ENCODE results near the gene MEF2B. TPM values are rescaled to one million over a fixed set of nuclear protein-coding genes. Genes with fewer than 3 reads are reported as not detected.

The MEF2B gene
- total and polyA plus RNA-seq, 2 donors (not counting 3 experiments of a cell fraction or from before 2014, with no cell fraction given): 0.52 to 1.2 TPM

DNA sequence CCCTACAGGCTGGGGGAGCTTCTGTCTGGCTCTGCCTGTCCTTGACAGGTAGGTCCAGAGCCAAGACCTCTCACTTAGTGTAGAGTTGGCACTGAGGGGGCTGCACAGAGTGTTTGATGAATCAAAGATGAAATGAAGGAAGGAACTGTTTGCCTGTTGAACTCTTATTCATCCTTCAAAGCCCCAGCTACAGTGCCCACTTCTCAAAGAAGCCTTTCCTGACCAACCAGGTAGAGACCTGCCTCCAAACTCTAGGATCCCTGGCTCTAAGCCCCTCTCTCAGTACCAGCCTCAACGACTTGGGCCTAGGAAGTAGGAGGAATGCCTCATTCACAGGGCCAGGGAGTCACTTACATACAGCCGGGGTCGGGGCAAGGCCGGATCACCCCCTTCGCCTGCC lies 22.7 kb downstream of the MEF2B start:
- no peak overlapping the region for H3K4me2 ChIP-seq (ENCODE audit: insufficient read depth, low read length)
- POLR2A ChIA-PET: no interaction called here
- intact Hi-C loops (cut with micrococcal nuclease): no loop called here

DNA sequence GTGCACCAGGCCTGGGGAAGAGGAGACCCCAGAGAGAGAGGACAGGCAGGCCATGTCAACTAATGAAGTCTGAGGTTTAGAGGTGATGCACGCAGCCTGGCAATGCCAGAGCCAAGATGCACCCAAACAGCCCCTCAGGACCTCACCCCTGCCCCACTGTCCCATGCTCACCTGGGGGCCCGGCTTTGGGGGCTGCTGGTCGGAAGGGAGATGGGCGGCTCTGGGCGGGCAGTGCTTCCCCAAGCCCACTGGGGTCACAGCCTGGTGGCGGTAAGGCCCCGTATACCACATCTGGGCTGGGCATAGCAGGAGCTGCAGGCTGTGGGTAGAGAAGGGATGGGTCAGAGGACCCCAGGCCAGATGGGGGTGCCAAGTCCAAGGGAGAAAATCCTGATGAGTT lies 23.2 kb downstream of the MEF2B start:
- Histone ChIP-seq H3K9me3 (replicated peaks; ENCODE audit: control insufficient read depth, insufficient read depth, low read length) (no peaks in the 10 kb centered on the region), H4K20me1 (replicated peaks; ENCODE audit: control insufficient read depth, extremely low read depth, insufficient read depth, low read length) (no peaks in the 10 kb centered on the region), H3K79me2 (ENCODE audit: control insufficient read depth, insufficient read depth, low read length) (no peaks in the 10 kb centered on the region), H3K4me2 (ENCODE audit: insufficient read depth, low read length) (no peak overlapping the region), H3K4me3 (replicated peaks in 1 of 3; ENCODE audit: insufficient read depth in 1 of 3, low read depth in 1 of 3, low read length in 3 of 3) (no peak overlapping the region), H3K9ac (replicated peaks; ENCODE audit: extremely low read depth, insufficient read depth, low read length) (no peak overlapping the region), H3K27me3 (ENCODE audit: control insufficient read depth in 2 of 2, insufficient read depth in 2 of 2, low read length in 2 of 2) (no peaks in the 10 kb centered on the region), H3K36me3 (ENCODE audit: control insufficient read depth in 2 of 2, extremely low read depth in 1 of 2, insufficient read depth in 2 of 2, low read length in 2 of 2) (no peaks in the 10 kb centered on the region), H3K9me1 (replicated peaks; ENCODE audit: control insufficient read depth, extremely low read depth, insufficient read depth, low read length) (no peaks in the 10 kb centered on the region), H3K27ac (ENCODE audit: insufficient read depth, low read depth, low read length) (no peak overlapping the region), H2AFZ (ENCODE audit: low read depth, low read length) (no peak overlapping the region), H3K4me1 (ENCODE audit: control insufficient read depth, extremely low read depth, insufficient read depth, low read length) (no peaks in the 10 kb centered on the region)
- CTCF ChIA-PET: interaction anchor here (1.4 to 3.9 kb wide), 6 partner anchors 9 to 196 kb away, joined by 4 to 23 read pairs (median 12); partner anchors contain the start of gene MEF2B
- BruUV-seq (replicated peaks): no TSS peak
- no peak for FAIRE-seq
- intact Hi-C loops (cut with micrococcal nuclease) (loop anchor here (1.0 kb wide), 3 partner anchors 28 to 343 kb away; no protein-coding TSS in a partner anchor), dilution Hi-C loops (cut with MboI; ENCODE audit: extremely low pct_ligation_motif_present, low sequenced_read_pairs) (no loop called here)
- POLR2A ChIA-PET: no interaction called here
- TF ChIP-seq GATA2 (IDR thresholded peaks at IDR 0.05; ENCODE audit: insufficient read depth, insufficient read length, low read depth, low read length): no peak
- no peak for TF ChIP-seq EZH2 (IDR thresholded peaks at IDR 0.05; ENCODE audit: borderline replicate concordance, low read depth, low read length, severe bottlenecking)
- TF ChIP-seq, protein P1, sequence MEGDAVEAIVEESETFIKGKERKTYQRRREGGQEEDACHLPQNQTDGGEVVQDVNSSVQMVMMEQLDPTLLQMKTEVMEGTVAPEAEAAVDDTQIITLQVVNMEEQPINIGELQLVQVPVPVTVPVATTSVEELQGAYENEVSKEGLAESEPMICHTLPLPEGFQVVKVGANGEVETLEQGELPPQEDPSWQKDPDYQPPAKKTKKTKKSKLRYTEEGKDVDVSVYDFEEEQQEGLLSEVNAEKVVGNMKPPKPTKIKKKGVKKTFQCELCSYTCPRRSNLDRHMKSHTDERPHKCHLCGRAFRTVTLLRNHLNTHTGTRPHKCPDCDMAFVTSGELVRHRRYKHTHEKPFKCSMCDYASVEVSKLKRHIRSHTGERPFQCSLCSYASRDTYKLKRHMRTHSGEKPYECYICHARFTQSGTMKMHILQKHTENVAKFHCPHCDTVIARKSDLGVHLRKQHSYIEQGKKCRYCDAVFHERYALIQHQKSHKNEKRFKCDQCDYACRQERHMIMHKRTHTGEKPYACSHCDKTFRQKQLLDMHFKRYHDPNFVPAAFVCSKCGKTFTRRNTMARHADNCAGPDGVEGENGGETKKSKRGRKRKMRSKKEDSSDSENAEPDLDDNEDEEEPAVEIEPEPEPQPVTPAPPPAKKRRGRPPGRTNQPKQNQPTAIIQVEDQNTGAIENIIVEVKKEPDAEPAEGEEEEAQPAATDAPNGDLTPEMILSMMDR (IDR thresholded peaks at IDR 0.05; ENCODE audit: extremely low read depth in 1 of 2, insufficient read depth in 1 of 2, low read depth in 1 of 2, low read length in 2 of 2): no peak
- TF ChIP-seq, protein P2, sequence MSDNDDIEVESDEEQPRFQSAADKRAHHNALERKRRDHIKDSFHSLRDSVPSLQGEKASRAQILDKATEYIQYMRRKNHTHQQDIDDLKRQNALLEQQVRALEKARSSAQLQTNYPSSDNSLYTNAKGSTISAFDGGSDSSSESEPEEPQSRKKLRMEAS (IDR thresholded peaks at IDR 0.05; ENCODE audit: insufficient read depth, insufficient read length): no peak
- no peak for TF ChIP-seq POLR2A (IDR thresholded peaks at IDR 0.05; ENCODE audit: low read depth, low read length)
- no peak for DNase-seq (ENCODE audit: low read depth, low spot score)

More for the DNA sequence above, 22.7 kb downstream of the MEF2B start:
- H3K27ac ChIP-seq (ENCODE audit: insufficient read depth, low read depth, low read length): no peak overlapping the region
- no TSS peak for BruUV-seq (replicated peaks)
- H2AFZ ChIP-seq (ENCODE audit: low read depth, low read length): no peak overlapping the region
- DNase-seq (ENCODE audit: low read depth, low spot score) (no peak), FAIRE-seq (no peak)
- no peak overlapping the region for H3K9ac ChIP-seq (replicated peaks; ENCODE audit: extremely low read depth, insufficient read depth, low read length)
- no peaks in the 10 kb centered on the region for H3K79me2 ChIP-seq (ENCODE audit: control insufficient read depth, insufficient read depth, low read length)
- H3K27me3 ChIP-seq (ENCODE audit: control insufficient read depth in 2 of 2, insufficient read depth in 2 of 2, low read length in 2 of 2): no peaks in the 10 kb centered on the region
- H3K4me3 ChIP-seq (replicated peaks in 1 of 3; ENCODE audit: insufficient read depth in 1 of 3, low read depth in 1 of 3, low read length in 3 of 3): no peak overlapping the region
- H4K20me1 ChIP-seq (replicated peaks; ENCODE audit: control insufficient read depth, extremely low read depth, insufficient read depth, low read length): no peaks in the 10 kb centered on the region
- no peaks in the 10 kb centered on the region for H3K4me1 ChIP-seq (ENCODE audit: control insufficient read depth, extremely low read depth, insufficient read depth, low read length)
- dilution Hi-C loops (cut with MboI; ENCODE audit: extremely low pct_ligation_motif_present, low sequenced_read_pairs): no loop called here
- no peaks in the 10 kb centered on the region for H3K9me3 ChIP-seq (replicated peaks; ENCODE audit: control insufficient read depth, insufficient read depth, low read length)
- CTCF ChIA-PET: interaction anchor here (1.9 to 3.9 kb wide), 4 partner anchors 9 to 195 kb away, joined by 4 to 23 read pairs (median 16); partner anchors contain the start of gene MEF2B
- TF ChIP-seq, protein P1 (IDR thresholded peaks at IDR 0.05; ENCODE audit: extremely low read depth in 1 of 2, insufficient read depth in 1 of 2, low read depth in 1 of 2, low read length in 2 of 2): no peak
- no peak for TF ChIP-seq MYC (IDR thresholded peaks at IDR 0.05; ENCODE audit: low read depth, low read length)
- no peaks in the 10 kb centered on the region for H3K9me1 ChIP-seq (replicated peaks; ENCODE audit: control insufficient read depth, extremely low read depth, insufficient read depth, low read length)
- no peaks in the 10 kb centered on the region for H3K36me3 ChIP-seq (ENCODE audit: control insufficient read depth in 2 of 2, extremely low read depth in 1 of 2, insufficient read depth in 2 of 2, low read length in 2 of 2)
